ENCODE data around the gene RETREG1.

DNA sequence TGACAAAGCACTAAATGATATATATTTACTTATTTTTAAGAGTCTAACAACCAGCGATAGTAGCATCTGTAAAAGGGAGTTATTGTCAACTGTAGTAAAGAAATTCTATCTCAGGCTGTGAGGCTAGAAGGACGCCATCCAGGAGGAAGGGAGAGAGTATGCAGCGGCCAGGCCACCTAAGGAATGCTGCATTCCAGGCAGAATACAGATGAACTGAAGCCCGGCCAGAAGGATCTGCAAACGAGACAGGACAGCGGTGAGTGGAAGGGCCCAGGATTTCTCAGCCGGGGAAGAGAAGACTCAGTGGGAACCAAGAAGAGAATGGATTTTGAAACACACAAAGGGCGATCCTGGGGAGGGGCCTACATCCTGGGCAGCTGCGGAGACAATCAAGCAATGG is 7.4 kb downstream of the RETREG1 start:
- TF ChIP-seq, protein P1, sequence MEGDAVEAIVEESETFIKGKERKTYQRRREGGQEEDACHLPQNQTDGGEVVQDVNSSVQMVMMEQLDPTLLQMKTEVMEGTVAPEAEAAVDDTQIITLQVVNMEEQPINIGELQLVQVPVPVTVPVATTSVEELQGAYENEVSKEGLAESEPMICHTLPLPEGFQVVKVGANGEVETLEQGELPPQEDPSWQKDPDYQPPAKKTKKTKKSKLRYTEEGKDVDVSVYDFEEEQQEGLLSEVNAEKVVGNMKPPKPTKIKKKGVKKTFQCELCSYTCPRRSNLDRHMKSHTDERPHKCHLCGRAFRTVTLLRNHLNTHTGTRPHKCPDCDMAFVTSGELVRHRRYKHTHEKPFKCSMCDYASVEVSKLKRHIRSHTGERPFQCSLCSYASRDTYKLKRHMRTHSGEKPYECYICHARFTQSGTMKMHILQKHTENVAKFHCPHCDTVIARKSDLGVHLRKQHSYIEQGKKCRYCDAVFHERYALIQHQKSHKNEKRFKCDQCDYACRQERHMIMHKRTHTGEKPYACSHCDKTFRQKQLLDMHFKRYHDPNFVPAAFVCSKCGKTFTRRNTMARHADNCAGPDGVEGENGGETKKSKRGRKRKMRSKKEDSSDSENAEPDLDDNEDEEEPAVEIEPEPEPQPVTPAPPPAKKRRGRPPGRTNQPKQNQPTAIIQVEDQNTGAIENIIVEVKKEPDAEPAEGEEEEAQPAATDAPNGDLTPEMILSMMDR (IDR thresholded peaks at IDR 0.05), result no peak
- TF ChIP-seq POLR2A (IDR thresholded peaks at IDR 0.05), result no peak

All from lower leg skin (tissue), 3 donors.